C4-2B (cell line): Measurements from ENCODE around the gene DUOXA2.

Experiments
- ZFX ChIP-seq: fragments of 450-650 bp; IDR thresholded peaks from 2 replicates; pipeline ENCODE4 v1.6.1; 2017
- TF ChIP-seq, protein P1 (sequence below): fragments of 450-650 bp; conservative IDR thresholded peaks from 2 replicates; pipeline ENCODE4 v1.5.1; 2017; ENCODE audit warnings: mild to moderate bottlenecking

- TF ChIP-seq, protein P1, sequence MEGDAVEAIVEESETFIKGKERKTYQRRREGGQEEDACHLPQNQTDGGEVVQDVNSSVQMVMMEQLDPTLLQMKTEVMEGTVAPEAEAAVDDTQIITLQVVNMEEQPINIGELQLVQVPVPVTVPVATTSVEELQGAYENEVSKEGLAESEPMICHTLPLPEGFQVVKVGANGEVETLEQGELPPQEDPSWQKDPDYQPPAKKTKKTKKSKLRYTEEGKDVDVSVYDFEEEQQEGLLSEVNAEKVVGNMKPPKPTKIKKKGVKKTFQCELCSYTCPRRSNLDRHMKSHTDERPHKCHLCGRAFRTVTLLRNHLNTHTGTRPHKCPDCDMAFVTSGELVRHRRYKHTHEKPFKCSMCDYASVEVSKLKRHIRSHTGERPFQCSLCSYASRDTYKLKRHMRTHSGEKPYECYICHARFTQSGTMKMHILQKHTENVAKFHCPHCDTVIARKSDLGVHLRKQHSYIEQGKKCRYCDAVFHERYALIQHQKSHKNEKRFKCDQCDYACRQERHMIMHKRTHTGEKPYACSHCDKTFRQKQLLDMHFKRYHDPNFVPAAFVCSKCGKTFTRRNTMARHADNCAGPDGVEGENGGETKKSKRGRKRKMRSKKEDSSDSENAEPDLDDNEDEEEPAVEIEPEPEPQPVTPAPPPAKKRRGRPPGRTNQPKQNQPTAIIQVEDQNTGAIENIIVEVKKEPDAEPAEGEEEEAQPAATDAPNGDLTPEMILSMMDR: no peak
- no peak for TF ChIP-seq ZFX
Observed at GRCh38 chr15:45117308-45118130, 3.4 kb downstream of the DUOXA2 start.
